ENCODE data around the gene EPO. TPM values are rescaled to one million over a fixed set of nuclear protein-coding genes. Genes with fewer than 3 reads are reported as not detected.
"Not testable (repeated sequence)": the region's sequence is repeated elsewhere in the genome, so short reads cannot be mapped to it uniquely, and the experiment has no call there.

EPO gene
- total RNA-seq, 2 donors from 2014 or later: not detected

DNA sequence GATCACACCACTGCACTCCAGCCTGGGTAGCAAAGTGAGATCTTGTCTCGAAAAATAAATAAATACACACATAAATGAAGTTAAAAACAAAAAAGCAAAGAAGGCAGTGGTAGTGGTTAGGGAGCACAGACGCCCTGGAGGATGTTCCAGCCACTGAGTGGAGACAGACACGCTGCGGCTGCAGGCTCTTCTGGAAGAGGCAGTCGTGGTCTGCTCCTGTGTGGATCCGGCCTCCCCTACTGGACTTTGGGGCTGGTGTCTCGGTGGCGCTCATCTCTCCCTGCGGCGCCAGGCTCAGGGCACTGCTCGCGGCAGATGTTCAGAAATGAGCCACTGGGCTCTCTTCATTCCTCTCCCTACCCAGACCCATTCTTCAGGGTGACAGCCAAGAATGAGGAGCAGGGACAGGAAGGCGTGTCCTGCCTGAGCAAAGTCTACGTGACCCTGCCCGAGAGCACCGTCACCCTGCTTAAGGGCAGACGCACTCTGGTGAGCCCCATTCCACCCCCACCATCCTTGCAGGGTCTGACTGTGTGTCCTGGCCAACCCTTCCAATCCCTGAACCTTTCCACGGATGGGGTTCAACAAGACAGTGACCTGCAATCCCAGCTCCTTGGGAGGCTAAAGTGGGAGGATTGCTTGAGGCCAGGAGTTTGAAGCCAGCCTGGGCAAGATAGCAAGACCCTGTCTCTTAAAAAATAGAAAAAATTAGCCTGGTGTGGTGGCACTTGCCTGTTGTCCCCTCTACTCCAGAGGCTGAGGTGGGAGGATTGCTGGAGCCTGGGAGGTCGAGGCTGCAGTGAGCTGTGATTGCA lies 39.3 kb downstream of the EPO start:
- no peak overlapping the region for H3K27ac Mint-ChIP-seq
- no peak overlapping the region for H3K4me3 Mint-ChIP-seq
- H3K27me3 Mint-ChIP-seq: peaks cover 5% of the 10 kb centered on the region
- ATAC-seq (no peak), DNase-seq (no peak)
- H3K4me1 Mint-ChIP-seq: no peaks in the 10 kb centered on the region
- H3K9me3 ChIP-seq (ENCODE audit: control insufficient read depth, low read length, poor library complexity, severe bottlenecking): no peaks in the 10 kb centered on the region
- no peaks in the 10 kb centered on the region for H3K36me3 Mint-ChIP-seq (ENCODE audit: low read depth)

DNA sequence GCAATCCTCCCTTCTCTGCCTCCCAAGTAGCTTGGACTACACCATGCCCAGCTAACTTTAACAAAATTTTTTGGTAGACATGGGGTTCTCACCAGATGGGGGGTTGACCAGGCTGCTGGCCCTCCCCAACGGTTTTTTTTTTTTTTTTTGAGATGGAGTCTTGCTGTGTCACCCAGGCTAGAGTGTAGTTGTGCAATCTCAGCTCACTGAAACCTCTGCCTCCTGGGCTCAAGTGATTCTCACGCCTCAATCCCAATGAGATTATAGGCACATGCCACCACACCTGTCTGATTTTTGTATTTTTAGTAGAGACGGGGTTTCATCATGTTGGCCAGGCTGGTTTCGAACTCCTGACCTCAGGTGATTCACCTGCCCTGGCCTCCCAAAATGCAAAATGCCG lies 42.6 kb downstream of the EPO start:
- H3K27ac Mint-ChIP-seq, H3K4me1 Mint-ChIP-seq, H3K4me3 Mint-ChIP-seq: not testable (repeated sequence)

GRCh38 chr7:100763556-100764140 lies 43.4 kb downstream of the EPO start:
- H3K9me3 ChIP-seq (ENCODE audit: control insufficient read depth, low read length, poor library complexity, severe bottlenecking): no peaks in the 10 kb centered on the region
- no peaks in the 10 kb centered on the region for H3K36me3 Mint-ChIP-seq (ENCODE audit: low read depth)
- H3K27me3 Mint-ChIP-seq: peaks cover 17% of the 10 kb centered on the region
- DNase-seq: no peak
- H3K27ac Mint-ChIP-seq: no peak overlapping the region
- ATAC-seq: no peak
- no peak overlapping the region for H3K4me3 Mint-ChIP-seq
- no peaks in the 10 kb centered on the region for H3K4me1 Mint-ChIP-seq

More for the DNA sequence above, 42.6 kb downstream of the EPO start:
- not testable (repeated sequence) for ATAC-seq; H3K36me3 Mint-ChIP-seq (ENCODE audit: low read depth); H3K9me3 ChIP-seq (ENCODE audit: control insufficient read depth, low read length, poor library complexity, severe bottlenecking); DNase-seq
- peaks cover 18% of the 10 kb centered on the region for H3K27me3 Mint-ChIP-seq

GRCh38 chr7:100764841-100765240 lies 44.6 kb downstream of the EPO start:
- Mint-ChIP-seq H3K36me3 (ENCODE audit: low read depth) (no peaks in the 10 kb centered on the region), H3K4me1 (peaks cover 2% of the 10 kb centered on the region), H3K4me3 (no peak overlapping the region), H3K27me3 (peaks cover 28% of the 10 kb centered on the region), H3K27ac (no peak overlapping the region)
- ATAC-seq (no peak), DNase-seq (no peak)
- no peaks in the 10 kb centered on the region for H3K9me3 ChIP-seq (ENCODE audit: control insufficient read depth, low read length, poor library complexity, severe bottlenecking)

DNA sequence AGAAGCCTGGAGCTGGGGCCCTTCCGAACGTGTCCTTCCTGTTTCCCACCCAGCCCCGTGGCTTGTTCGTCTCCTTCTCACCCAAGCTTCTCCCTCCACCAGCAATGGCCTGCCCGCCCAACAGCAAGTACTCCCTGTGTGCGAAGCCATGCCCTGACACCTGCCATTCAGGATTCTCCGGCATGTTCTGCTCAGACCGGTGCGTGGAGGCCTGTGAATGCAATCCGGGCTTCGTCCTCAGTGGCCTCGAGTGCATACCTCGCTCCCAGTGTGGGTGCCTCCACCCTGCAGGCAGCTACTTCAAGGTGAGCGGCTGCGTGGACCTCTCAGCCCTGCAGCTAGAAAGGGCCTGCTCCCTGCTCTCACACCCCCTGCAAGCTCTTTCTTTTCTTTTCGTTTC lies 45.0 kb downstream of the EPO start:
- no peak overlapping the region for H3K4me3 Mint-ChIP-seq
- H3K27ac Mint-ChIP-seq: no peak overlapping the region
- no peaks in the 10 kb centered on the region for H3K36me3 Mint-ChIP-seq (ENCODE audit: low read depth)
- no peaks in the 10 kb centered on the region for H3K9me3 ChIP-seq (ENCODE audit: control insufficient read depth, low read length, poor library complexity, severe bottlenecking)
- DNase-seq (no peak), ATAC-seq (no peak)
- H3K27me3 Mint-ChIP-seq: peaks cover 29% of the 10 kb centered on the region
- H3K4me1 Mint-ChIP-seq: peaks cover 2% of the 10 kb centered on the region

DNA sequence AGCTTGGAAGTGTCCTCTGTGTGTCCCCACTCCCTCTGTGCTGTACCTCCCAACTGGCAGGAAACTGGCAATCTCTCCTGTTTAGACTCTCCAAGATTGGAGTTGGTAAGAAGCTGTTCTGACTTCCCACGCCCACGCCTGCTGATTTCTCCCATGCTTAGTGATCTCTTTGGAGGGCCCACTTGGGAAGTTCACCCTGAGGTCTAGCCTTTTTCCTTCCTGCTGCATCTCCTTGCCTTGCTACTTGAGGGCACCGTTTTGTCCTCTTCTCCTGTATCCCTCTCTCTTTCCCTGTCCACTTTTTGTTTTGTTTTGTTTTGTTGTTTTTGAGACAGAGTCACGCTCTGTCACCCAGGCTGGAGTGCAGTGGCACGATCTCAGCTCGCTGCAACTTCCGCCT lies 48.5 kb downstream of the EPO start:
- ATAC-seq (no peak), DNase-seq (no peak)
- no peak overlapping the region for H3K4me3 Mint-ChIP-seq
- H3K27ac Mint-ChIP-seq: no peak overlapping the region
- H3K4me1 Mint-ChIP-seq: peaks cover 2% of the 10 kb centered on the region
- H3K9me3 ChIP-seq (ENCODE audit: control insufficient read depth, low read length, poor library complexity, severe bottlenecking): no peaks in the 10 kb centered on the region
- no peaks in the 10 kb centered on the region for H3K36me3 Mint-ChIP-seq (ENCODE audit: low read depth)
- peaks cover 37% of the 10 kb centered on the region for H3K27me3 Mint-ChIP-seq

Other genes starting within 250 kb of the EPO start
- gene TSC22D4, start 241.3 kb upstream of the EPO start, total RNA-seq: 100 to 1,000 TPM in 1 of 2 donors, 10 to 100 TPM in 1; 94.7 to 104 TPM
- 1 to 10 TPM; 1.3 TPM for gene NYAP1, start 236.5 kb upstream of the EPO start, total RNA-seq
- gene AGFG2, start 181.3 kb upstream of the EPO start, total RNA-seq: 10 to 100 TPM; 33.1 to 45.9 TPM
- gene SAP25, start 146.6 kb upstream of the EPO start, total RNA-seq: 10 to 100 TPM; 33.1 to 43.1 TPM
- 100 to 1,000 TPM; 284 to 305 TPM for gene LRCH4, start 134.3 kb upstream of the EPO start, total RNA-seq
- gene FBXO24, start 134.1 kb upstream of the EPO start, total RNA-seq: under 1 TPM; 0.31 to 0.70 TPM
- 10 to 100 TPM; 12.6 to 14.7 TPM for gene PCOLCE, start 118.1 kb upstream of the EPO start, total RNA-seq
- gene MOSPD3, start 107.9 kb upstream of the EPO start, total RNA-seq: 10 to 100 TPM; 16.4 to 16.5 TPM
- 1 to 10 TPM; 4.5 to 6.1 TPM for gene TFR2, start 78.9 kb upstream of the EPO start, total RNA-seq
- not detected for gene ACTL6B, start 64.0 kb upstream of the EPO start, total RNA-seq
- gene GNB2, start 46.7 kb upstream of the EPO start, total RNA-seq: 100 to 1,000 TPM; 140 to 161 TPM
- 10 to 100 TPM; 70.3 to 71.5 TPM for gene GIGYF1, start 26.2 kb upstream of the EPO start, total RNA-seq
- 10 to 100 TPM; 10.1 to 12.4 TPM for gene POP7, start 14.3 kb upstream of the EPO start, total RNA-seq
- gene ZAN, start 13.1 kb downstream of the EPO start, total RNA-seq: not detected
- gene EPHB4, start 107.1 kb downstream of the EPO start, total RNA-seq: 1 to 10 TPM; 4.7 to 6.6 TPM
- gene SLC12A9, start 132.2 kb downstream of the EPO start, total RNA-seq: 10 to 100 TPM; 43.9 to 50.9 TPM
- gene TRIP6, start 146.9 kb downstream of the EPO start, total RNA-seq: 1 to 10 TPM; 8.5 to 9.8 TPM
- gene SRRT, start 154.6 kb downstream of the EPO start, total RNA-seq: 100 to 1,000 TPM; 246 to 255 TPM
- gene UFSP1, start 169.2 kb downstream of the EPO start, total RNA-seq: 1 to 10 TPM; 1.6 to 2.2 TPM
- gene ACHE, start 175.4 kb downstream of the EPO start, total RNA-seq: under 1 TPM; 0.21 to 0.25 TPM
- gene MUC3A, start 229.1 kb downstream of the EPO start, total RNA-seq: not detected
- 1 to 10 TPM in 1 of 2 donors, not detected in 1; 1.1 TPM for gene MUC12, start 249.1 kb downstream of the EPO start, total RNA-seq